GM03348 (cell line): ENCODE measurements around the gene ZNF627.
"Not testable (repeated sequence)": the region's sequence is repeated elsewhere in the genome, so short reads cannot be mapped to it uniquely, and the experiment has no call there.

Experiments
- DNase-seq: peaks from one replicate; pipeline ENCODE4 v3.0.0; 2012; ENCODE audit warnings: low spot score

ZNF627 gene

DNA sequence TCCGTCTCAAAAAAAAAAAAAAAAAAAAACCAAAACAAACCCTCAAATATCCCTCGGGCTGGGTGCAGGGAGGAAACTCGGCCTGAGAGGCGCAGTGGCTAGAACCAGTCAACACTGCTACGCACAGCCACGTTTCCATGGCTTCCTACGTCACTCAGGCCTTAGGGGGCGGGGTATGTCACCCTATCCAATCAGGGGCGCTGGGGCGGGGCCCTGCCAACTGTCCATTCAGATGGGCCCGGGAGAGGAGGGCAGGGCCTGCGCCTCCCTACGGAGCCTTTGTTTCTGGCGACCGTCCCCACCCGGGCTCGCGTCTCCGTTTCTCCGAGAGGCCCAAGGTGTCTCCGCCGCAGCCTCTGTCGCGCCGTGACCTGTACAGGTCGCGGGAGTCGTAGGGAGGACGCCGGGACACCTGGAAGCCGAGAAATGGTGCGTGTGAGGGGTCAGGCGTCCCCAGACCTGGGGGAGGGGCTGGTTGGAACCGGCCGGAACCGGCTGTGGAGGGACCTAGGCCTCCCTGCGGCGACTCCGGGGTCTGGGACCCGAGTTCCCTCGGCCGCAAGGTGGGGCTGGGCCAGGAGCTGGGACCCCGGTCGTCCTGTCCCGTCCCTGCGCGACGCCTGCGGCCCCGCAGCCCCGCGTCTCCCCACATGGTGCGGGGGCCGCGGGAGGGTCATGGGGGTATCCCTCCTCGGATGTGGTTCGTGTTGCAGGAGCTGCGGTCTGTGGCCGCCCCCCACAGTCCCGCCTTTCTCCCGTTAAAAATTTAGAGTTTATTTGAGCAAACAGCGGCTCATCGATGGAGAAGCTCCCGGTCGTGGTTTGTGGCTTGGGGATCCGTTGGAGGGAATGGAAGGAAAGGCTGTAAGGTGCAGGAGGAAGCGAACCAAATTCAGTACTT lies at the start of gene ZNF627:
Gene ZNF627 (plus strand): TSS at position 282 of the 901 bp plus-strand sequence. CDS start 145 bp downstream, at position 427.
- peak; percentile 99 for DNase-seq

DNA sequence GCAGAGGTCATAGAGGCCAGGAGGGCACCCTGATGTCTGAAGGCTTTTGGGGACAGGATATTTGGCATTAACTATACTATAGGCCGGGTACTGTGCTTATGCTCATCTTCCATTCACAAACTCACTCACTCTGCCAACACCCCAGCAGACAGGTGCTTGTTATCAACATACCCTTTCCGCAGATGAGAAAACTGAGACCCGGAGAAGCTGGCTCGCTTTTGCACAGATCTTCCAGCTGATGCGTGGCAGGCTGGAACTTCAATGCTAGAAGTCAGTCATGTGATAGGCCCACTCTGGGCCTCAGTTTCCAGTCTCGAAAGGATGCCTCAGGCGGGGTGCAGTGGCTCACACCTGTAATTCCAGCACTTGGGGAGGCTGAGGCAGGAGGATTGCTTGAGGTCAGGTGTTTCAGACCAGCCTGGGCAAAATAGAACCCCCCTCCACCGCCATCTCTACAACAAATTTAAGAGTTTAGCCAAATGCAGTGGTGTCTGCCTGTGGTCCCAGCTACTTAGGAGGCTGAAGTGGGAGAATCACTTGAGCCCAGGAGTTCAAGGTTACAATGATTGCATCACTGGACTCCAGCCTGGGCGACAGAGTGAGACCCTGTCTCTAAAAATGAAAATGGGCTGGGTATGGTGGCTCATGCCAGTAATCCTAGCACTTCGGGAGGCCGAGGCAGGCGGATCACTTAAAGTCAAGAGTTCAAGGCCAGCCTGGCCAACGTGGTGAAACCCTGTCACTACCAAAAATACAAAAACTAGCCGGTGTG lies 49.2 kb upstream of the ZNF627 start:
- DNase-seq, result no peak

DNA sequence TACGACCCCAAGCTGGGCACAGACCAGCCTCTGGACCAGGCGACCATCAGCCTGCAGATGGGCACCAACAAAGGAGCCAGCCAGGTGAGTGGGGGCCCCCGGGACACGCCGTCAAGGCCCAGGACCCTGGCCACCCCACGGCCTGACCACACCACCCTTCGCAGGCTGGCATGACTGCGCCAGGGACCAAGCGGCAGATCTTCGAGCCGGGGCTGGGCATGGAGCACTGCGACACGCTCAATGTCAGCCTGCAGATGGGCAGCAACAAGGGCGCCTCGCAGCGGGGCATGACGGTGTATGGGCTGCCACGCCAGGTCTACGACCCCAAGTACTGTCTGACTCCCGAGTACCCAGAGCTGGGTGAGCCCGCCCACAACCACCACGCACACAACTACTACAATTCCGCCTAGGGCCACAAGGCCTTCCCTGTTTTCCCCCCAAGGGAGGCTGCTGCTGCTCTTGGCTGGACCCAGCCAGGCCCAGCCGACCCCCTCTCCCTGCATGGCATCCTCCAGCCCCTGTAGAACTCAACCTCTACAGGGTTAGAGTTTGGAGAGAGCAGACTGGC lies 47.8 kb upstream of the ZNF627 start:
- no peak for DNase-seq

DNA sequence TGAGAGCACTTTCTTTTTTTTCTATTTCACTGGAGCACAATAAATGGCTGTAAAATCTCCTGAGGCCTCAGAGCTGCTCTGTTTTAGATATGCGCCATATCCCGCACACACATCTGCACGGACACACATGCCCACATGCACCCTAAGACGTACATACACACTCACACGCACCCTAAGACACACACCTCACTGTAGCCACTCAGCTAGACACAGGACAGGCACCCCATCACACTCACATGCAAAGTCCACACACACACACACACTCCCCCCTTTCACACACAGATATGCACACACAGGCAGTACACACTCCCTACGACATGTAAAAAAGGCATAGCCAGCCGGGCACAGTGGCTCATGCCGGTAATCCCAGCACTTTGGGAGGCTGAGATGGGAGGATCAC lies 47.0 kb upstream of the ZNF627 start:
- DNase-seq, result no peak

DNA sequence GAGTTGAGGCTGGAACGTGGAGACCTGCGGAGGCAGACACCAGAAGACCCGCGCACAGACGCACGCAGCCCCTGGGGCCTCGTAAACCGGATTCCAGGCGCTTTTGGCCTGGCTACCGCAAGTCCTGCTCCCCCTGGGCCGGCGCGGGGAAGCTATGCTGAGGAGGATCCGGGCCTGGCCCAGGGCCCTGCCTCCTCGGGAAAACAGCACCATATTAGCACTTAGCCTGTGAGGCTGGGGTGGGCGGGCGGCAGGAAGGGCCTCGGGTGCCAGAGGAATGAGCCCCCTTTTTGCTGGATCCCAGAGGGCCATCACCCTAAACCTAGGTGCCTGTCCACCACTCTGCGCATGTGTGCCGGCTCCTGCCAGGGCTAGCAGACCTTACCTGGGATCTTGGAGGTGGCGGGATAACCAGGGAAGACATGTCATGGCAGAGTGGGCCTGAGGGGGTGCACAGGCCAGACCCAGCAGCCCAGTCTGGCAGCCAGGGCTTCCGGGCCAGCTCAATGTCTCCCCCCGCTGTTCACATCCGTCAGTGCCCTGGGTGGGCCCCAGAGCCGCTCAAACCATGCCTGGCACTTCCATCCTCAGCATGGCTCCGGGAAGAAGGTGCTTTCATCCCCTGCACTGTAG lies 45.6 kb upstream of the ZNF627 start:
- DNase-seq, result peak; percentile 41

DNA sequence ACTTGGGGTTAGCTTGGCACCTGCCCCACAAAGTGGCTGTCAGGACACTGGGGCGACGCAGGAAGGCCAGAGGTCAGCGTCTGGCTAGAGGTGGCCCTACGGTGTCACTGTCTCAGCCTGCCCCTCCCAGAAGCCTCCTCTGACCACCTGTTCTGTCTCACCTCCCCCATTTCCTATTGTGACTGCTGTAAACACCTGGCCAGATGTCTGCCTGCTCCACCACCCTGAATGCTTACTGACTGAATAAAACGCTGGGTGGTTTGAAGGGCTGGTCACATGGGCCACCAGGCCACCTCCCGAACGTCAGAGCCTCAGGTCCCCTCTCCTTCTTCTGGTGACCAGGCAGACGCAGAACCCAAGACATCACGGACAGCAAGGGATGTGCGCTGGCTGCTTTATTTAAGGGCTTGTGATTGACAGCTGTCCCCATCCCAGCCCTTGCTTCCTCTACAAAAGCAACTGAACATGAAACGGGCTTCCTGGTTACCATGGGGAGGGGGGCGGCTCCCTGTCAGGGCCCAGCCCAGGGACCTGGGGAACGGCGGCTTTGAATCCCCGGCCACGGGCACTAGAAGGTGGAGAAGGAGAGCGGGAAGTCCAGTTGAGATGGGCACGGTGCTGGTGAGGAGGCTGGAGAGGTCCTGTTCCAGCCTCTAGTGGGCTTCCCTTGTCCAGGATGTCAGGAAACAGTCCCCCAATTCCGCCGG lies 44.5 kb upstream of the ZNF627 start:
- no peak for DNase-seq

DNA sequence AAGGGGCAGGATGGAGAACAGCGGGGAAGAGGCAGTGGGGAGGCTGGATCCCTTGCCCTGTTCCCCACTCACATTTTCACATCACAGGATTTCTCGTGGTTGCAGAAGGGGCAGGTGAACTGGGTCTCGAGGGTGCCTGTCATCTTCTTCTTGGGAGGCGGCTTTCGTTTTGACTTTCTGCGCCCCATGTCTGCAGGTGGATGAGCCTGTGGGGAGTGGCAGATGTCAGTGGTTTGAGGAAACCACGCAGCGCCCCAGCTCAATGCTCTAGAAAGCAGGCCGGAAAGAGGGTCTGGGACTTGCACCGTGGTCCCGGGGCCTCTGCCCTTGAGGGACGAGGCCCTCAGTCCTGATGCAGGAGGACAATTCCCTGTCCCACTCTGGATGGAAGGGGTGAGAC lies 43.1 kb upstream of the ZNF627 start:
- DNase-seq, result no peak

DNA sequence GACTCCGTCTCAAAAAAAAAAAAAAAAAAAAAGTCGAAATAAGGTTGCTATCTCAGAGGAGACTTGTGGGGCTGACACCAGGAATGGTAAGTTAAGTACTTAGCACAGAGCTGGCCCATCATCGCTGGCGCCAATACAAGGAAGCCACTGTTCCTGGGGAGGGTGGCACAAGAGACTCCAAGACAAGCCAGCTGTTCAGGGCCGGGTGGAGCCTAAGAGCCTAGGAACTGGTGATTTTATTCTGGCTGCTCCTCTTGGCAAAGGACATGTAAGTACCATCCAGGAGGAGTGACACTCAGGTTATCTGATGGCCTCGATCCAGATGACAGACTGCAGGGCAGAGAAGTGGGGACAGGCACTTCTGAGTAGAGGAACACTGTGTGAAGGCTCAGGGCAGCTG lies 42.0 kb upstream of the ZNF627 start:
- no peak for DNase-seq

DNA sequence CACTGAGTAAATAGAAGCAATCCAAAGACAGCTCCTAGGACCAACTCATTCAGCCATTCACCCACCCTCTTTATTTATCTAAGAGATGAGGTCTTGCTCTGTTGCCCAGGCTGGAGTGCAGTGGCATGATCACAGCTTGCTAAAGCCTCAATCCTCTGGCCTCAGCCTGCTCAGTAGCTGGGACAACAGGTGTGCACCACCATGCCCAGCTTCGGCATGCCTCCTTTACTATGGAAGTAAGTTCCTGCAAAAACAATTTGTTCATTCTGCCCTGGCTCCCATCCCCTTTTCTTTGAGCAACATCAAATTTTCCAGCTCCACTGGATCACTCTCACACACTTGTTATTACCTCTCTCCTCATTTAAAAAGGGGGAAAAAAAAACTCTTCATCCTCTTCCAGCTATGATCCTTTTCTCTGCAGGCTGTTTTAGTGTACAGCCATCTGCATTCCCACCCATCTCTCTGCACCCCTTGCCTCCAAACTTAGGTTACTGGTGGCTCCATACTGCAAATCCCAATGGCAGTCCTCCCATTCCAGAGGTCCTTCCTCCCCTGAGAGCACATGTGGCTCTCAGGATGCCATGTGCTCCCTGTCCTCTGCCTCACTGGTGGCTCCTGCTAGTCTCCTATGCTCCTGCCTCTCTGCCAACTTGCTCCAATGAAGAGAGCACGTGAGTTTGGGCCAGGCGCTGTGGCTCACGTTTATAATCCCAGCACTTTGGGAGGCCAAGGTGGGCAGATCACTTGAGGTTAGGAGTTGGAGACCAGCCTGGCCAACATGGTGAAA lies 40.5 kb upstream of the ZNF627 start:
- no peak for DNase-seq

DNA sequence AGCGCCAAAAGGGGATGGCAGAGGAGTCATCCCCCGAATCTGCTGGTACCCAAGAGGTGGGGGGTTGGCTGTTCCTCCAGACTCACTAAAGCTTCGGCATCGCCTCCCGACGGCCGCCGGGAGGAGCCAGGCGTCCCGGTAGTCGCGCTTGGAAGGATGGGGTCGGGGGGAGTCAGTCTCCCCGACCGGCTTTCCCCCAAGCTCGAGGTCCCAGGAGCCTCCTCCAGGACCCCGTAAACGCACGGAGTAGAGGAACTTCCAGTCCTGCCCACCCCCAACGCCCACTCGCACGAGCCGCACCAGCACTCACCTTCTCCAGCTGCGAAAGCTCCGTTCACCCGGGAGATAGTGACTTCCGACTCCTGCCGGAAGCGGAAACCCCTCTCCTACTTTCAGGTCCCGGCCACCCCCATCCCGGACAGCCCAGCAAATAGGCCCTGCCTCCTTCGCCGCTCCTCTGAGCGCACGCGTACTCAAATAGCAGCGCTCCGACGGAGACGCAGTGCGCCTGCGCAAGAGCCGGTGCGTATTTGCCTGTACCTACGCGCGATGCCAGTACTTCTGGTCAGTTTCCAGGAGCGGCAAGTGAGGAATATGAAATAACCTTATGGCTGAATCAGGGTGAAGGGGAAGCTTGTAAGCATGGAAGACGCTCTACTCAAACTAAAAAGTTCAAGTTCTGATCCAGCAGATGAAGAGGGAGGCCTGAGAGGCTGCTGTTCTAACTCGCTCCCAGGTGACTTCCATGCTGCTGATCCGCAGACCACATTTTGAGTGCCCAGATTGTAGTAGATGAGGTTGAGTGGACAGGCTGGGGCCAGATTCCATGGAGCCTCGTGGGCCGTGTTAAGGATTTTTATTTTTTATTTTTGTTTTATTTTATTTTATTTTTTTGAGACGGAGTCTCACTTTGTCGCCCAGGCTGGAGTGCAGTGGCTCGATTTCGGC lies 38.1 kb upstream of the ZNF627 start, which contains the start of gene ELOF1:
Gene ELOF1 (minus strand): TSS at position 350 of the 948 bp plus-strand sequence. CDS start 4,883 bp downstream, outside the sequence.
- DNase-seq, result peak; percentile 99

DNA sequence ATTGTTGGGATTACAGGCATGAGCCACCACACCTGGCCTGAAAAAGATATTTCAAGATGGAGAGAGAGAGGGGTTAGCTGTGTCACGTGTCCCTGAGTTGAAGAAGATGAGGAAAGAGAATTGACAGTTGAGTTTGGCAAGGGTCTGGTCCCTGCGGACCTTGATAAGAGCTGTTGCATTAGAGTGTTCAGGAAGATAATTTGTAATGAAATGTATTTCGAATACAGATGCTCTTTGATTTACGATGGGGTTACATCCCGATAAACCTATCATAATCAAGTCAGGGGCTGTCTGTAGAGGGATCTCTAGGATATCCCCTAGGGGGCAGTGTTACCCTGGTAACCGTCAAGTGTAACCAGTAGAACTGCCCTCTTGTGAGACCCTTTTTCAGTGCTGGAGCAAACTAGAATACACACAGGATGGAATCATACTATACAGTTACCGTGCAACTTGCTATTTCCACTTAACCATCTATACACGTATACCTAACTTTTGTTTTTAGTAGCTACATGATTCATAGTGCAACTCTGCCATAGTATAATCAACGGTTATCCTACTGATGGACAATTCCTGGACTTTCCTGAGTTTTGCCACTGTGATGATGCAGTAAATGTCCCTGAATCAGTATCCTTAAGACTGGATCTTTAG lies 36.8 kb upstream of the ZNF627 start:
- peak; percentile 74 for DNase-seq

DNA sequence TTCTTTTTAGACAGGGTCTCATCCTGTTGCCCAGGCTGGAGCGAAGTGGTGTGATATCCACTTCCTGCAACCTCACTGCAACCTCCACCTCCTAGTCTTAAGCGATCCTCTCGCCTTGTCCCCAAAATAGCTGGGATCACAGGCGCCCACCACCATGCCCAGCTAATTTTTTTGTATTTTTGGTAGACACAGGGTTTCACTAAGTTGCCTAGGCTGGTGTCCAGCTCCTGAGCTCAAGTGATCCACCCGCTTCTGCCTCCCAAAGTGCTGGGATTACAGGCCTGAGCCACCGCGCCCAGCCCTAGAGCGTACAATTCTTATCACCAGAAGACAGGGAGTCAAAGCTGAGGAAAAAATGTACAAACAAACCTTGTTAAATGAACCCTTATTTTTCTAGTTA lies 33.8 kb upstream of the ZNF627 start:
- DNase-seq, result no peak

DNA sequence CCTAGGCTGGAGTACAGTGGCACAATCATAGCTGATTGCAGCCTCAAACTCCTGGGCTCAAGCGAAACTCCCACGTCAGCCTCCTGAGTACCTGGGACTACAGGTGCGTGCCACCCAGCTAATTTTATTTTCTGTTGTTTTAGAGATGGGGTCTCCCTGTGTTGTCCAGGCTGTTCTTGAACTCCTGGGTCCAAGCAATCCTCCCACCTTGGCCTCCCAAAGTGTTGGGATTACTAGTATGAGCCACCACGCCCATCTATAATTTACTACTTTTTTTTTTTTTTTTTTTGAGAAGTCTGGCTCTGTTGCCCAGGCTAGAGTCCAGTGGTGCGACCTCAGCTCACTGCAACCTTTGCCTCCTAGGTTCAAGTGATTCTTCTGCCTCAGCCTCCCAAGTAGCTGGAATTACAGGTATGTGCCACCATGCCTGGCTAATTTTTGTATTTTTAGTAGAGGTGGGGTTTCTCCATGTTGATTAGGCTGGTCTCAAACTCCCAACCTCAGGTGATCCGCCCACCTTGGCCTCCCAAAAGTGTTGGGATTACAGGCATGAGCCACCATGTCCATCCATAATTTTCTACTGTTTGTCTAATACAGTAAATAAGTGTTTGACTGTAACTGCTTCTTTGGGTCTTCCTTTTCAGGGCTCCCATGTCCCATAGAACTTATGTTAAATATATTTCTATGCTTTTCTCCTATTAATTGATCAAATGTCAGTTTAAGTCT lies 33.0 kb upstream of the ZNF627 start:
- not testable (repeated sequence) for DNase-seq

DNA sequence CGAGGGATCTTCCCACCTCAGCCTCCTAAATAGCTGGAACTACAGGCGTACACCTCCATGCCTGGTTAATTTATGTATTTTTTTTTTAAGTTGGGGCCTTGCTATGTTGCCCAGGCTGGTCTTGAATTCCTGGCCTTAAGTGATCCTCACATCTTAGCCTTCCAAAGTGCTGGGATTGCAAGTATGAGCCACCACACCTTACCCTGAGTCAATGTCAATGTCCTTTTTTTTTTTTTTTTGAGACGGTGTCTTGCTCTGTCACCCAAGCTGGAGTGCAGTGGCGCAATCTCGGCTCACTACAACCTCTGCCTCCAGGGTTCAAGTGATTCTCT lies 31.7 kb upstream of the ZNF627 start:
- DNase-seq, result not testable (repeated sequence)

DNA sequence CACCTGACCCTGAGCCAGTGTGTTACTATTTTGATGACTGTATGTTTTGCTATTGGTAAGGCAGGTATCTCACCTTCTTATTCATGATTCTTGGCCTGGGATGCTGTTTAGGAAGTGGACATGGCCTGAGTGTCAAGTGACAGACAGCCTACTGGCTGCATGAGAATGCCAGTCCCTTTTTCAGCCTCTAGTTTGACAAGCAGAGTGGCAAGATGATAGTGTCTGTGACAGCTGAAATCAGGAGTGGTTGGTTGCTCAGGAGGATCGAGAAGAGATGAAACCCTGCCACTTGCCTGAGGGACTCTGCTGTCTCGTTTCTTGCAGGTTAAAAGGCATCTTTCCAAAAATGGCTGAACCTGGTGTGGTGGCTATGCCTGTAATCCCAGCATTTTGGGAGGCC lies 31.1 kb upstream of the ZNF627 start:
- DNase-seq, result no peak

DNA sequence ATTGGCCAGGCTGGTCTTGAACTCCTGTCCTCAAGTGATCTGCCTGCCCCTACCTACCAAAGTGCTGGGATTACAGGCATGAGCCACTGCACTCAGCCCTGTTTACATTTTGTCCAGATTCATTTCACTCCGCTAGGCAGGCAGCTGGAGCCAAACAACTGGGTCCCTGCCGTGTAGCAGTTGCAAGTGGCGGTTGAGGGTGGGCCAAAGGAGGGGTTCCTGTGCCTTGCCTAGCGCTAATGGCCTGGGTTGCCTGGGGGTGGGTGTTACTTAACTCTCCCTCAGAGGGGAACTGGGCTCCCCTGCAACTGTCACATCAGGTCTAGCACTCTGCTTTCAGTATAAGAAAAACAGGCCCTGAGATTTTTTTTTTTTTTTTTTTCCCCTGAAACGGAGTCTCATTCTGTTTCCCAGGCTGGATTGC lies 27.2 kb upstream of the ZNF627 start:
- DNase-seq, result no peak

DNA sequence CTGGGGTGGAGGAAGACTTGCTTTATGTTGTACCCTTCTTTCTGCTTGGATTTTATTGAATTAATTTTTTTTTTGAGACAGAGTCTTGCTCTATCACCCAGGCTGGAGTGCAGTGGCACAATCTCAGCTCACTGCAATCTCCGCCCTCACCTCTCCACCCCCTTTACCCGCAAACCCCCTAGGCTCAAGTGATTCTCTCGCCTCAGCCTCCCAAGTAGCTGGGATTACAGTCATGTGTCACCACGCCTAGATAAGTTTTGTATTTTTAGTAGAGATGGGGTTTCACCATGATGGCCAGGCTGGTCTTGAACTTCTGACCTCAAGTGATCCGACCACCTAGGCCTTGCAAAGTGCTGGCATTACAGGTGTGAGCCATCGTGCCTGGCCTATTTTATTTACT lies 23.9 kb upstream of the ZNF627 start:
- DNase-seq, result not testable (repeated sequence)

DNA sequence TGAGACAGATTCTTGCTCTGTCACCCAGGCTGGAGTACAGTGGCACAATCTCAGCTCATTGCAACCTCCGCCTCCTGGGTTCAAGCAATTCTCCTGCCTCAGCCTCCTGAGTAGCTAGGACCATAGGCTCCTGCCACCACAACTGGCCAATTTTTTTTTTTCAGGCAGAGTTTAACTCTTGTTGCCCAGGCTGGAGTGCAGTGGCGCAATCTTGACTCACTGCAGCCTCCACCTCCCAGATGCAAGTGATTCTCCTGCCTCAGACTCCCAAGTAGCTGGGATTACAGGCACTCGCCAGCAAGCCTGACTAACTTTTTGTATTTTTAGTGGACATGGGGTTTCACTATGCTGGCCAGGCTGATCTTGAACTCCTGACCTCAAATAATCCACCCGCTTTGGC lies 23.5 kb upstream of the ZNF627 start:
- DNase-seq, result not testable (repeated sequence)
